PFSK-1 (cell line): ENCODE measurements around the gene NT5M. TPM values are rescaled to one million over a fixed set of nuclear protein-coding genes. Genes with fewer than 3 reads are reported as not detected.

Source experiments
- FOXP2 ChIP-seq: optimal IDR thresholded peaks from 2 replicates; pipeline ENCODE3; 2011; ENCODE audit warnings: borderline replicate concordance, control low read depth, inconsistent platforms; ENCODE audit not compliant: insufficient read depth; ENCODE audit errors: extremely low read length, extremely low read depth
- POLR2AphosphoS5 ChIP-seq: IDR thresholded peaks from 2 replicates; pipeline ENCODE4 v1.6.1; 2012; ENCODE audit warnings: low read depth, mild to moderate bottlenecking, control low read depth, low read length, moderate library complexity
- SIN3A ChIP-seq: IDR thresholded peaks from 2 replicates; pipeline ENCODE4 v1.6.1; 2012; ENCODE audit warnings: mild to moderate bottlenecking, low read length, moderate library complexity, borderline replicate concordance; ENCODE audit not compliant: insufficient read depth
- TAF1 ChIP-seq: IDR thresholded peaks from 2 replicates; pipeline ENCODE4 v1.6.1; 2012; ENCODE audit warnings: low read length, control low read depth, borderline replicate concordance; ENCODE audit not compliant: insufficient read depth
- polyA plus RNA-seq: library from polyadenylated mRNA; unstranded; fragments of >200 nt; gene quantifications from one replicate; pipeline ENCODE4 v1.2.1, GENCODE V29; 2012; ENCODE audit warnings: low read depth, missing spikeins; ENCODE audit not compliant: insufficient read length
- TF ChIP-seq, protein P1 (sequence below), 2 experiments: IDR thresholded peaks; 2 replicates each; pipeline versions ENCODE4 v1.6.1 to v1.8.0; 2011 to 2012; ENCODE audit warnings: low read depth in 2 of 2, low read length in 2 of 2, control low read depth in 1 of 2, inconsistent platforms in 1 of 2, mild to moderate bottlenecking in 1 of 2, moderate library complexity in 1 of 2; ENCODE audit not compliant: insufficient read depth in 1 of 2

NT5M gene
- polyA plus RNA-seq: 11.6 TPM

DNA sequence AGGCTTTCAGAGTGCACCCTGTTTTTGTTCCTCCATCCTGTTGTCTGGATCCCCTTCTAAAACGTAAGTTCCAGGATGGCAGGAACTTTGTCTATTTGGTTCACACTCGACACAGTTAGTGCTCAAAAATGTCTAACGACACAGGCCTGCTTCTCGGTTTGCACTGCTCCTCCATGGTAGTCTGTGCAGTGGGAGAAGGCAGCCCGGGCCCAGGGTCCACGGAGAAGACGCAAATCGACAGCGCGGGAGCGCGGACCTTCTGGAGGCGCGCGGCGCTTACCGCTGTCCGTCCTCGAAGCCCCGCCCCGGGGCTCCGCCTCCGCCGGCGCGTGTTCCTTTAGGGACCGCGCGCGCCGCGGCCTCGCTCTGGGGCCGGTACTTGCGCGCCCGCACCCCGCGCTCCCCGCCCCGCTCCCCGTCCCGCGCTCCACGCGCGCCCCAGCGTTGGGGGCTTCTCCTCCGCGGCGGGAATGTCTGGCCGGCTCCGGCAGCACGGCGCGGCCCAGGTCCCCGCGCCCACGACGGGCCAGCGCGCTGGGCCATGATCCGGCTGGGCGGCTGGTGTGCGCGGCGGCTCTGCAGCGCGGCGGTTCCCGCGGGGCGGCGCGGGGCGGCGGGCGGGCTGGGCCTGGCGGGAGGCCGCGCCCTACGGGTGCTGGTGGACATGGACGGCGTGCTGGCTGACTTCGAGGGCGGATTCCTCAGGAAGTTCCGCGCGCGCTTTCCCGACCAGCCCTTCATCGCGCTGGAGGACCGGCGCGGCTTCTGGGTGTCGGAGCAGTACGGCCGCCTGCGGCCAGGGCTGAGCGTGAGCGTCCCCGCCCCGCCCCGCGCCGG, at the start of gene NT5M:
TSS of gene NT5M (plus strand) at position 364 of the 837 bp plus-strand sequence. CDS start at position 542, 178 bp downstream.
- no peak for TF ChIP-seq TAF1
- TF ChIP-seq, protein P1, sequence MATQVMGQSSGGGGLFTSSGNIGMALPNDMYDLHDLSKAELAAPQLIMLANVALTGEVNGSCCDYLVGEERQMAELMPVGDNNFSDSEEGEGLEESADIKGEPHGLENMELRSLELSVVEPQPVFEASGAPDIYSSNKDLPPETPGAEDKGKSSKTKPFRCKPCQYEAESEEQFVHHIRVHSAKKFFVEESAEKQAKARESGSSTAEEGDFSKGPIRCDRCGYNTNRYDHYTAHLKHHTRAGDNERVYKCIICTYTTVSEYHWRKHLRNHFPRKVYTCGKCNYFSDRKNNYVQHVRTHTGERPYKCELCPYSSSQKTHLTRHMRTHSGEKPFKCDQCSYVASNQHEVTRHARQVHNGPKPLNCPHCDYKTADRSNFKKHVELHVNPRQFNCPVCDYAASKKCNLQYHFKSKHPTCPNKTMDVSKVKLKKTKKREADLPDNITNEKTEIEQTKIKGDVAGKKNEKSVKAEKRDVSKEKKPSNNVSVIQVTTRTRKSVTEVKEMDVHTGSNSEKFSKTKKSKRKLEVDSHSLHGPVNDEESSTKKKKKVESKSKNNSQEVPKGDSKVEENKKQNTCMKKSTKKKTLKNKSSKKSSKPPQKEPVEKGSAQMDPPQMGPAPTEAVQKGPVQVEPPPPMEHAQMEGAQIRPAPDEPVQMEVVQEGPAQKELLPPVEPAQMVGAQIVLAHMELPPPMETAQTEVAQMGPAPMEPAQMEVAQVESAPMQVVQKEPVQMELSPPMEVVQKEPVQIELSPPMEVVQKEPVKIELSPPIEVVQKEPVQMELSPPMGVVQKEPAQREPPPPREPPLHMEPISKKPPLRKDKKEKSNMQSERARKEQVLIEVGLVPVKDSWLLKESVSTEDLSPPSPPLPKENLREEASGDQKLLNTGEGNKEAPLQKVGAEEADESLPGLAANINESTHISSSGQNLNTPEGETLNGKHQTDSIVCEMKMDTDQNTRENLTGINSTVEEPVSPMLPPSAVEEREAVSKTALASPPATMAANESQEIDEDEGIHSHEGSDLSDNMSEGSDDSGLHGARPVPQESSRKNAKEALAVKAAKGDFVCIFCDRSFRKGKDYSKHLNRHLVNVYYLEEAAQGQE (IDR thresholded peaks at IDR 0.05; ENCODE audit: insufficient read depth in 1 of 2, low read depth in 2 of 2, low read length in 2 of 2): no peak
- peak; percentile 12 for TF ChIP-seq FOXP2
- TF ChIP-seq POLR2AphosphoS5: peak; percentile 65; the same call in 1 of the 2 replicates

DNA sequence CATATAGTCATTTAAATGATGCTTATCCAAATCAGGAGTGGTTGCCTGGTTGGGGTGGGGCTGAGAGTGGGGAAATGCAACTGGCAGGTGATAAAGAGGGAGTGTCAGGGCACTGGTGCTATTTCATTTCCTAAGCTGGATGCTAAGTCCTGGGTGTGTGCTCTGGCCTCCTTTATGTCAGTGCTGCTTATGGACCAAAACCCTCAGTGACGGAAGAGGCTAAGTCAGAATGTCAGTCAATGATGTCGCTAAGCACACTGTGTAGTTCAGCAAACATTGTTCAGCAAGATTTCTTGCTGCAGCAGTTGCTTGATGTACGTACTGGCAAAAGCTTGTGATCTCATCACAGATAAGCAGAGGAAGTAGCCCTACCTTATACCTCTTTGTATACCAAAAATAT, 49.8 kb upstream of the NT5M start:
- no peak for TF ChIP-seq TAF1
- no peak for TF ChIP-seq FOXP2
- no peak for TF ChIP-seq POLR2AphosphoS5
- TF ChIP-seq SIN3A: no peak
- TF ChIP-seq, protein P1 (IDR thresholded peaks at IDR 0.05; ENCODE audit: insufficient read depth in 1 of 2, low read depth in 2 of 2, low read length in 2 of 2): no peak

DNA sequence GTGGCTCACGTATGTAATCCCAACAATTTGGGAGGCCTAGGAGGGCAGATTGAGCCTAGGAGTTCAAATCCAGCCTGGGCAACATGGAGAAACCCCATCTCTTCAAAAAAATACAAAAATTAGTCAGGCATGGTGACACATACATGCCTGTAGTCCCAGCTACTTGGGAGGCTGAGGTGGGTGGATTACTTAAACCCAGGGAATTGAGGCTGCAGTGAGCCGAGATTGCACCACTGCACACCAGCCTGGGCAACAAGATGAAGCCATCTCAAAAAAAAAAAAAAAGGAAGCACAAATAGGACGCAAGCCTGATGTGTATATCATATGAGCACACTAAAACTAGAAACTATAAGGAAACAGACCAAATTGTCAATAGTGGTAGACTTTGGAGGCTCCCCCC, 49.1 kb upstream of the NT5M start:
- TF ChIP-seq SIN3A (no peak), TAF1 (no peak), FOXP2 (no peak), POLR2AphosphoS5 (no peak)
- TF ChIP-seq, protein P1 (IDR thresholded peaks at IDR 0.05; ENCODE audit: insufficient read depth in 1 of 2, low read depth in 2 of 2, low read length in 2 of 2): no peak

DNA sequence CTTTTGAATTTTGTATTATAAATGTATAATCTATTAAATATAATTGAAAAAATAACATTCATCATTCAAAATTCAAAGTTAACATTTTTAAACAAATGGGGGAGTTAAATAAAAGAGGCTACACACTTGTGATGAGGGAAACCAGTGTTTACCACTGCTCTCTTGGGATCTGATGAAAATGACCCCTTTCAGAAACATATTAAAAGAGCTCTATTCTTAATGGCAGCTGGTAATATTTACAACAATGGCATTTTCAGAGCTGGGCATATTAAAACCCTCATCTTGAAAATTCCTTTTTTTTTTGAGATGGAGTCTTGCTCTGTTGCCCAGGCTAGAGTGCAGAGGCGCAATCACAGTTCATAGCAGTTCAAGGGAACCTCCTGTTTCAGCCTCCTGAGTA, 46.9 kb upstream of the NT5M start:
- TF ChIP-seq FOXP2 (no peak), SIN3A (no peak), TAF1 (no peak), POLR2AphosphoS5 (no peak)
- TF ChIP-seq, protein P1 (IDR thresholded peaks at IDR 0.05; ENCODE audit: insufficient read depth in 1 of 2, low read depth in 2 of 2, low read length in 2 of 2): no peak

DNA sequence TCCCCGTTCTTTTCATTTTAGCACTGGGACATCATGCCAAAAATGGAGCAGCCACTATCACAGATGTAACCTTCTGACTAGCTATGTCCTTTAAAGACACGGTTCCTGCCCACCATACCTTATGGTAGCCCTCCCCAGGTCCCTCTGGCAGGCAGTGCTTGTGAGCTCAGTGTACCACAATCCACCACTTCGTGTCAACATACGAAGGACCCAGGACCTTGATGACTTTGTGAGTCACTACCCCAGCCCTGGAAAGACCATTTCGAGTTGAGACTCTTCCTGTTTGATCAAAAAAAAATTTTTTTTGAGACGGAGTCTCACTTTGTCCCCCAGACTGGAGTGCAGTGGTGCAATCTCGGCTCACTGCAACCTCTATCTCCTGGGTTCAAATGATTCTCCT, 45.2 kb upstream of the NT5M start:
- TF ChIP-seq, protein P1 (IDR thresholded peaks at IDR 0.05; ENCODE audit: insufficient read depth in 1 of 2, low read depth in 2 of 2, low read length in 2 of 2): no peak
- TF ChIP-seq TAF1 (no peak), FOXP2 (no peak), POLR2AphosphoS5 (no peak), SIN3A (no peak)
